NCI-H526 treated with DMSO at 0.1 percent for 48 hours (cell line): ENCODE results near the gene DCTPP1.
A peak's percentile ranks its signal among the peaks of the same experiment; 100 is the strongest.
"Not testable (repeated sequence)": the region's sequence is repeated elsewhere in the genome, so short reads cannot be mapped to it uniquely, and the experiment has no call there.

ENCODE experiments used
- DNase-seq: peaks from one replicate; lab custom pipeline; 2025; lab: John Stamatoyannopoulos, UW

Gene DCTPP1

DNA sequence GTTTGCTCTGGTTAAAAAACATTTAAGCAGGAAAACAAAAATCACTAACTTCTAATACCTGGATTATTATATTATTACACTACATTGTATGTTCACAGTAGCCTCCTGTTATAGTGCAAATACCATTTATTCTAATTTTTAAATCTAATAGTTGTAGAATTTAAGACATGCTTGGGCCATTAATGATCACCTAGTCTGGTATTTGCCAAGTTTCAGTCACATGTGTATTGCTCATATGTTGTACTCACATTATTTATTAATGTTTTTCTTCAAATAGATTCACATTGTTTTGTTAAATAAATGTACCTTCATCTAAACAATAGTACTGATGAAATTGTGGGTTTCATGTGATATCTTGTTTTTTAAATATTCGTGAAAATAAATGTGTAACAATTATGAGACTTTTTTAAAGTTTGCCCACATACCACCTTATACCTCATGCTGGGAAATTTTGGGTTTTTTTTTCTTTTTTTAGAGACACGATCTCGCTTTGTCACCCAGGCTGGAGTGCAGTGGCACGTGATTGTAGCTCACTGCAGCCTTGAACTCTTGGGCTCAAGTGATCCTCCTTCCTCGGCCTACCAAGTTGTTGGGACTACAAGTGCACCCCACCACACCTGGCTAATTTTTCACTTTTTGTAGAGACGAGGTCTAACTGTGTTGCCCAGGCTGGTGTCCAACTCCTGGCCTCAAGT, 16.6 kb downstream of the DCTPP1 start:
- DNase-seq = no peak

GRCh38 chr16:30409125-30410060, 20.4 kb downstream of the DCTPP1 start:
- DNase-seq = peak; percentile 74

- peak; percentile 33 for DNase-seq
These were observed 21.9 kb downstream of the DCTPP1 start for GRCh38 chr16:30407804-30408534.

DNA sequence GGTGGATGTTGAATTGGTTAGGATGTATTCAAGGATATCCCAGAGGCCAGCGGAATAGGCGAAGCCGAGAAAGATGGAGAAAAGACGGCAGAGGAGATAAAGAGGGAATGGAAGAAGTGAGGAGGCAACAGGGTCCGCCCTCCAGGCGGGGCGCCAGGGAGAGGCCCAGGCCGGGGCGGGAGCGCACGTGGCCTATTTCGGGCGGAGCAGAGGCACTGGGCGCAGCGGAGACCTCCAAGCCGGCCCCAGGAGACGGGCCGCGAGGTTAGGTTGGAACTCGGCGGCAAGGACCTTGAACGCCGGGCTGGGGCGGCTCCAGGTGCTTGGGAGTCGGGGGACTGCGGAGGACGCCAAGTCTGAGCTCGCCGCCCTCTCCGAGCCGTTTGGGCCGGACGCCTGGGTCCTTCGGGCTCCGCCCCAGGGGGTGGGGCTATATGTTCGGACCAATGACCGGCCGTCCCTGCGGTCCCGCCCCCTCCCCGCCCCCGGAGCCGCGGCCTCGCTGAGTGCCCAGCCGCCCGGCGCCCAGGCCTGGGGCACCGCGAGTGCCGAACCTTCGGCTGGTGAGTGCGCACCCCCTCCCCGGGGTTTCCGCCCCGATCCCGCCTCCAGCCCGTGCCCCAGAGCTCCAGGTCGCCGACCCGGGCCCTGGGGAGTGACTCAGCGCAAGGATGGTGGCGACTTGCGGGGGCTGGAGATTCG, 22.6 kb downstream of the DCTPP1 start, which contains the start of gene ZNF771:
Gene ZNF771, plus strand, starts transcription at position 505 of the 702 bp plus-strand sequence. CDS start 448 bp downstream, outside the sequence.
- DNase-seq = peak; percentile 78

DNA sequence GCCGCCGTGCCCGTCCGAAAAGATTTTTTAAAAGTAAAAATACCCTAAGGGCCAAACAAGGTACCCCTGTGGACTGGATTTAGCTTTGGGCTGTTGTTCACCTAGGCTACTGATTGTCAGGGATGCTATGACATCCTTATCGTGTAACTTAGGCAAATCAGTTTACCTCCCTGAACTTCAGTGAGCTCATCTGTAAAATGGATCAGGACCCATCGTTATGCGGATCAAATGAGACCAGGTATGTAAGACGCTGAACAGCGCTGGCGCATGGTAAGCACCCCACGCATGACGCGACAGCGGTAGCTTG, 23.1 kb downstream of the DCTPP1 start:
- DNase-seq = no peak

GRCh38 chr16:30401768-30402425, 27.9 kb downstream of the DCTPP1 start:
- no peak for DNase-seq

DNA sequence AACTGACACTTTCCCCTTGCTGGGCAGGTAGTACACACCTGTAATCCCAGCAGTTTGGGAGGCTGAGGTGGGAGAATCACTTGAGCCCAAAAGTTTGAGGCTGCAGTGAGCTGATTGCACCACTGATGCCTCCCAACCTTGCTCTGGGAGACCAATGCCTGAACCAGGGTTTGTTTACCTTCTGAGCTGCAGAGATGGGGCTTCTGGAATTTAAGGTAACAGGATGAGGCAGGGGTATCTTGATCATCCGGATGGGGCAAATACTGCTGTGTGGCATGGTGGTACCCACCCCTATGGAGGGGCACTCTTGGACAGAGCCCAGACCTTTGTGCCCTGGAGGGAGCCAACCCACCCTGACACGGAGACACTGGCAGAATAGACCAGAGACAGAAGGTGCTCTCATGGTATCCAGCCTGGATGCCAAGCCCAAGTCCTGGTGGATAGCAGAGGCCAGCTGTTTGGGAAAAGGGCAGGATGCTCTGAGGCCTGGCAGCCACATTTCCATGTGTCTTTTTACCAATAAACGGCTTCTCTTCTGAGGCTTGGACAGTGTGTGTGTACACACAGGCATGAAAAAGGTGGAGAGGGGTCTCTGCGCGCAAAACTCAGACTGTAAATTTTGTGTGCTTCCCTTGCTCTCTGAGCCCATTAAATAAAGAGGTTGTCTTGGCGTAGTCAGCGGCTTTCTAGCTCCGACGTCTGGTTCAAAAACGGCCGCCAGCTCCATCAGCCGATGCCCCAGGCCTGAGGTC, 30.2 kb downstream of the DCTPP1 start:
- no peak for DNase-seq

- no peak for DNase-seq
These were observed 31.0 kb downstream of the DCTPP1 start for GRCh38 chr16:30398661-30399434.

- no peak for DNase-seq
These were observed 31.8 kb downstream of the DCTPP1 start for GRCh38 chr16:30397776-30398660.

- no peak for DNase-seq
These were observed 32.8 kb downstream of the DCTPP1 start for GRCh38 chr16:30397056-30397455.

- DNase-seq = not testable (repeated sequence)
These were observed 33.2 kb downstream of the DCTPP1 start for GRCh38 chr16:30396627-30397026.

GRCh38 chr16:30395992-30396585, 33.7 kb downstream of the DCTPP1 start:
- no peak for DNase-seq

- peak; percentile 88 for DNase-seq
These were observed 34.5 kb downstream of the DCTPP1 start, which contains the start of gene ZNF48 for GRCh38 chr16:30395155-30395991. ZNF48 (plus strand) TSS chr16:30395420; CDS start chr16:30395795, 375 bp downstream.

- no peak for DNase-seq
These were observed 35.2 kb downstream of the DCTPP1 start for GRCh38 chr16:30394592-30395154.

GRCh38 chr16:30383521-30383920, 46.3 kb downstream of the DCTPP1 start:
- DNase-seq = no peak

GRCh38 chr16:30382111-30382881, 47.5 kb downstream of the DCTPP1 start, which contains the start of gene SEPTIN1:
SEPTIN1 (minus strand) TSS chr16:30382561; CDS start chr16:30382542, 19 bp downstream.
- no peak for DNase-seq
